GM12878 (cell line): Measurements from ENCODE around the gene DPYSL3.

ENCODE experiments used
- BCL11A ChIP-seq: IDR thresholded peaks from 2 replicates; pipeline ENCODE4 v1.6.1; 2011; ENCODE audit warnings: low read depth, low read length
- EP300 ChIP-seq, 2 experiments: fragments of 150-350 bp in 1 of 2; IDR thresholded peaks; 2 replicates each; pipeline ENCODE4 v1.6.1; 2011 to 2012; ENCODE audit warnings: low read depth in 2 of 2, low read length in 2 of 2, borderline replicate concordance in 1 of 2, improper control_type of control experiment in 1 of 2, inconsistent platforms in 1 of 2; ENCODE audit not compliant: control insufficient read depth in 1 of 2
- MAX ChIP-seq: IDR thresholded peaks from 2 replicates; pipeline ENCODE4 v1.6.1; 2012; ENCODE audit warnings: low read depth, low read length, improper control_type of control experiment
- POLR2AphosphoS5 ChIP-seq: IDR thresholded peaks from 2 replicates; pipeline ENCODE4 v1.6.1; 2011; ENCODE audit warnings: mild to moderate bottlenecking, low read length, inconsistent platforms
- REST ChIP-seq: IDR thresholded peaks from 2 replicates; pipeline ENCODE4 v1.6.1; 2012; ENCODE audit warnings: mild to moderate bottlenecking, low read depth, low read length
- ZNF274 ChIP-seq: IDR thresholded peaks from one replicate; pipeline ENCODE4 v1.8.0; 2011; ENCODE audit not compliant: insufficient read length, insufficient read depth
- TF ChIP-seq, protein P1 (sequence below), 3 experiments: IDR thresholded peaks in 2 of 3; conservative IDR thresholded peaks in 1 of 3; 2 replicates each; pipeline ENCODE4 v1.5.1; 2011; ENCODE audit warnings: low read depth in 3 of 3, low read length in 3 of 3, mild to moderate bottlenecking in 3 of 3, control low read depth in 2 of 3, moderate library complexity in 2 of 3, inconsistent platforms in 1 of 3, mixed read lengths in 1 of 3; ENCODE audit not compliant: control insufficient read depth in 2 of 3, insufficient read depth in 1 of 3; ENCODE audit errors: extremely low read depth in 1 of 3
- TF ChIP-seq, protein P2 (sequence below): IDR thresholded peaks from 2 replicates; pipeline ENCODE4 v1.6.1; 2011; ENCODE audit warnings: borderline replicate concordance, low read depth, mild to moderate bottlenecking, moderate library complexity, mixed read lengths, low read length; ENCODE audit not compliant: insufficient read depth; ENCODE audit errors: extremely low read length

DNA sequence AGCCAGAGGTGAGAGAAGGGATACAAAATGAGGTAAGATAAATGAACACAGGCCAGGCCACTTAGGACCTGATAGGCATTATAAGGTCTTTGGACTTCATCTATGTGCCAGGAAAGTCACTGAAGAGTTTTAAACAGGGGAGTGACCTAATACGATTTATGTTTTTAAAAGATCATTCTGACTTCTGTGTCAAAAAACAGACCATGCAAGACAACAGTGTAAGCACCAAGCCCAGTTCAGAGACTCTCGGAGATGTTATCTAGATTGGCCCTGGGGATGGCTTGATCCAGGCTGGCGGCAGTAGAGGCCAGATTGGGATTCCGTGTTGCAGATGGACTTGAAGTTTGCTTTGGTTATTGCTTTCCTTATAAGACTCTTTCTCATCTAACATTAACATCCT, 43.0 kb upstream of the DPYSL3 start:
- TF ChIP-seq BCL11A: no peak
- TF ChIP-seq EP300 (IDR thresholded peaks at IDR 0.05; ENCODE audit: borderline replicate concordance in 1 of 2, control insufficient read depth in 1 of 2, low read depth in 2 of 2, low read length in 2 of 2): no peak
- TF ChIP-seq, protein P1, sequence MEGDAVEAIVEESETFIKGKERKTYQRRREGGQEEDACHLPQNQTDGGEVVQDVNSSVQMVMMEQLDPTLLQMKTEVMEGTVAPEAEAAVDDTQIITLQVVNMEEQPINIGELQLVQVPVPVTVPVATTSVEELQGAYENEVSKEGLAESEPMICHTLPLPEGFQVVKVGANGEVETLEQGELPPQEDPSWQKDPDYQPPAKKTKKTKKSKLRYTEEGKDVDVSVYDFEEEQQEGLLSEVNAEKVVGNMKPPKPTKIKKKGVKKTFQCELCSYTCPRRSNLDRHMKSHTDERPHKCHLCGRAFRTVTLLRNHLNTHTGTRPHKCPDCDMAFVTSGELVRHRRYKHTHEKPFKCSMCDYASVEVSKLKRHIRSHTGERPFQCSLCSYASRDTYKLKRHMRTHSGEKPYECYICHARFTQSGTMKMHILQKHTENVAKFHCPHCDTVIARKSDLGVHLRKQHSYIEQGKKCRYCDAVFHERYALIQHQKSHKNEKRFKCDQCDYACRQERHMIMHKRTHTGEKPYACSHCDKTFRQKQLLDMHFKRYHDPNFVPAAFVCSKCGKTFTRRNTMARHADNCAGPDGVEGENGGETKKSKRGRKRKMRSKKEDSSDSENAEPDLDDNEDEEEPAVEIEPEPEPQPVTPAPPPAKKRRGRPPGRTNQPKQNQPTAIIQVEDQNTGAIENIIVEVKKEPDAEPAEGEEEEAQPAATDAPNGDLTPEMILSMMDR (IDR thresholded peaks at IDR 0.05 in 2 of 3, conservative IDR thresholded peaks at IDR 0.05 in 1 of 3; ENCODE audit: control insufficient read depth in 2 of 3, extremely low read depth in 1 of 3, insufficient read depth in 1 of 3, low read depth in 3 of 3, low read length in 3 of 3): no peak
- TF ChIP-seq, protein P2, sequence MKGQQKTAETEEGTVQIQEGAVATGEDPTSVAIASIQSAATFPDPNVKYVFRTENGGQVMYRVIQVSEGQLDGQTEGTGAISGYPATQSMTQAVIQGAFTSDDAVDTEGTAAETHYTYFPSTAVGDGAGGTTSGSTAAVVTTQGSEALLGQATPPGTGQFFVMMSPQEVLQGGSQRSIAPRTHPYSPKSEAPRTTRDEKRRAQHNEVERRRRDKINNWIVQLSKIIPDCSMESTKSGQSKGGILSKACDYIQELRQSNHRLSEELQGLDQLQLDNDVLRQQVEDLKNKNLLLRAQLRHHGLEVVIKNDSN: no peak
- TF ChIP-seq REST: no peak
- no peak for TF ChIP-seq ZNF274
- TF ChIP-seq POLR2AphosphoS5: no peak
- TF ChIP-seq MAX: no peak
